GM18526 (cell line): ENCODE measurements around the gene OR7G3.
A peak's percentile ranks its signal among the peaks of the same experiment; 100 is the strongest.

Experiments
- POLR2A ChIP-seq: IDR thresholded peaks from 3 replicates; pipeline ENCODE4 v1.6.1; 2011; ENCODE audit not compliant: insufficient read length; ENCODE audit errors: extremely low read depth

Gene OR7G3

DNA sequence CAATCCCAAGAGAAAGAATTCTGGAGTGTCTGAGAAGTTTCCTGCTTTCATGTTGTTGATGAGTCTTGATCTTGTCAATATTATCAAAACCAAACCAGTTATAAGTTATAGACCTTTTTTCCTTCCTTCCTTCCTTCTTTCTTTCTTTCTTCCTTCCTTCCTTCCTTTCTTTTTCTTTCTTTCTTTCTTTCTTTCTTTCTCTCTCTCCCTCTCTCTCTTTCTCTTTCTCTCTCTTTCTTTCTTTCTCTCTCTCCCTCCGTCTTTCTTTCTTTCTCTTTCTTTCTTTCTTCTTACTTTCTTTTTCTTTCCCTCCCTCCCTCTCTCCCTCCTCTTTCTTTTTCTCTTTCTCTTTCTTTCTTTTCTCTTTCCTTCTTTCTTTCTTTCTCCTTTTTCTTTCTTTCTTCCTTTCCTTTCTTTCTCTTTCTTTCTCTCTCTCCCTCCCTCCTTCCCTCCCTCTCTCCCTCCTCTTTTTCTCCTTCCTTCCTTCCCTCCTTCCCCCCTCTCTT is at the start of gene OR7G3:
TSS of gene OR7G3 (minus strand) at position 51 of the 506 bp plus-strand sequence. CDS start at position 51, 0 bp downstream.
- TF ChIP-seq POLR2A: no peak

GRCh38 chr19:9175326-9175725 is 48.6 kb upstream of the OR7G3 start:
- no peak for TF ChIP-seq POLR2A

DNA sequence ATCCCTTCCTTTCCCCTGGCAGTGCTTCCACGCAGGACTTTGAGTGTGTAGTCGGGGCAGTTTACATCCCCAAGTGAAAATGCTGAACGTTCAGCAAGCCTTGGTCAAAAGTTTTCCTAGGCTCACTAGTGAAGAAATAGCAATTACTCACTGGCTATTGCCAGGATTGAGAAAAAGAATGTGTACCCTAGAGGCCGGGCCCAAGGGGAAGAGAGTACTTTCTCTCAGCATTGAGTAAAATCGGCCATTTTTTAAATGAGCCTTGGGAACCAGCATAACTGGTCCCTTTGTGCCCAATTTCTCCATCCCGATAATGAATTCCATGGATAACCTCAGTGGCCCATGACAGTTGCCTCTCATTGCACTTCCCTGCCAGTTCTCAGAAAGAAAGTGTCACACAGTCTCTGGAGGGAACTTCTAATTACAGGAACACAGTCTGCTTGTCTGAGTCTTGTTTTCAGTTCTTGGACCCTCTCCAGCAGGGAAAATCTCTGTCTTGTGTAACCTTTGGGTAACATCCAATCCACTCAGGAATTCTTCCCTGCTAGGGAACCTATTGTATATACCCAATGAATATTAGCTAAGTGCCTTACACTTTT is 44.7 kb upstream of the OR7G3 start:
- no peak for TF ChIP-seq POLR2A

DNA sequence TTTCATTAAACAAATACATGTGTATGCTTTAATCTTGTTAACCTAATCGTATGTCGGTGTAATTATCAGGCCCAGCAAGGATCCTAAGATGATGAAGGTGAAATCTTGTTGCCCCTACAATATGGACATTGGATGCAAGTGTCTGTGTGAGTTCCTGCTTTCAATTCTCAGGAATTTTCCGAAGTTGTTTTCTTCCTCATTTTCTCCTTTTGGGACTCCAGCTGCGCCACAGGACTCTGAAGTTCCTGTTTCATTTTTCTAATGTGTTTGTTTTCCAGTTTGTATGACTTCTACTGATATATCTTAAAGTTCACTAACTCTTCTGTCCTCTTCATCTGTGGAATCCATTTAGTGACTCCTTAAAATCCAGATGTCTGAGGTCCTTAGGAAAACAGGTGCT is 40.1 kb upstream of the OR7G3 start:
- no peak for TF ChIP-seq POLR2A

DNA sequence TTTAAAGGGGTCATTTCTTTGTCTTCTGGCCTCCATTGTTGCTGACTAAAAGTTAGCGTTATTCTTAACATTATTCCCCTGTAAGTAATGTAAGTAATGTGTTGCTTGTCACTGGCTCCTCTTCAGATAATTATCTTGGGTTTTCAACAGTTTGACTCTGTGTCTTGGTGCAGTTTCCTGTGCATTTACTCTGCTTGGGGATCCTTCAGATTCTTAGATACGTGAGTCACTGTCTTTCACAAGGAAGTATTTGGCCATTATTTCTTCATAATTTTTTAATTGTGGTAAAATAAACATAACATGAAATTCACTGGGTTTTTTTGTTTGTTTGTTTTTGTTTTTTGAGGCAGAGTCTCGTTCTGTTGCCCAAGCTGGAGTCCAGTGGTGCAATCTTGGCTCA is 38.5 kb upstream of the OR7G3 start:
- no peak for TF ChIP-seq POLR2A

DNA sequence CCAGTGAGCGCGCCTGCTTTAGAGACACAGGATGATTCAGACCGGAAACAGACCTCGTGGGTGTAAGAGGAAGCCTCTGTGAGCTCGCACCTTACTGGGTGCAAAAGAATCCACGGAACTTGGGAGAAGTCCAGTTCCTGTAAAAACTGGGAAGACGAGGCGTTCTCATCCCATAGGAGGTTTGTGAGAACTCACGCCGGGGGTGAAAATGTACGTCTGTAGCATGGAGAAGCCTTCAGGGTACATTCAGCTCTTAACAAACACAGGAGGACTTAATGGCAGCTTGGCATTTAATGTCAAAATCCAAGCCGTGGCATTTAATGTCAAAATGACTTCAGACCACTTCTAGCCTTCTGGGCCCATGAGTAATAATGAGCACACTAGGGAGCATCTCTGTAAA is 34.7 kb upstream of the OR7G3 start:
- TF ChIP-seq POLR2A: no peak

DNA sequence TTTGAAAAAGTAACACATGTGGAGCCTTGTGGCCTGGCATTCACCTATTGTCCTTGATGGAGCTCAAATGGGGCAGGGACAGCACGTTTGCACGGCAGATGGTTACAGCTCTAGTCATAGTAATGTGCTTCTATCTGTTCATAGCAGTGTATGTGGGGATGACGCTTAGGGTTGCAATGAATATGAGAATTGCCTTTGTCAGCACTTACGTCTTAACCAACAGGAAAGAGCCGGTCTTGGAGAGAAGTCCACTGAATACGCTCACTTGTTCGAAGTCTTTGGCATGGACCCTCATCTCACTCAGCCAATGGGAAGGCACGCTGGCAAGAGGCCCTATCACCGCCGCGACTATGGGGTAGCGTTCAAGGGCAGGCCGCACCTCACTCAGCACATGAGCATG is 33.1 kb upstream of the OR7G3 start:
- no peak for TF ChIP-seq POLR2A

- no peak for TF ChIP-seq POLR2A
These were observed 29.6 kb upstream of the OR7G3 start for GRCh38 chr19:9156304-9156703.

GRCh38 chr19:9155591-9155990 is 28.8 kb upstream of the OR7G3 start:
- TF ChIP-seq POLR2A: no peak

DNA sequence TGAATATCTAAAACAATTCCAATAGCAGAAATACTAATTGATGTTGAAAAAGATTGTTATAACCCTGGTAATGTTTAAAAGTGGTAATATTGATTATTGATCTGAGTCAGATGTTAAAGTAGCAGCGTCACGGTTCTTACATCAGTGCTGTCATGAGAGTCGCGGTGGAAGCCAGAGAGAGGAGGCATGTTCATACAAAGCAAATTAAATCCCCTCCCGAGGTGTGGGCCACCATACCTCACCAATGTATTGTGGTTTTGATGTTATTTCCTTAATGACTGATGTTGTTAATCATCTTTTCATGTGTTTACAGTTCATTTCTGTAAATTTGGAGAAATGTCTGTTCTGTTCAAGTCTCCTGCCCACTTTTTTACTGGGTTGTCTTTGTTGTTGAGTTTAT is 24.6 kb upstream of the OR7G3 start:
- no peak for TF ChIP-seq POLR2A

DNA sequence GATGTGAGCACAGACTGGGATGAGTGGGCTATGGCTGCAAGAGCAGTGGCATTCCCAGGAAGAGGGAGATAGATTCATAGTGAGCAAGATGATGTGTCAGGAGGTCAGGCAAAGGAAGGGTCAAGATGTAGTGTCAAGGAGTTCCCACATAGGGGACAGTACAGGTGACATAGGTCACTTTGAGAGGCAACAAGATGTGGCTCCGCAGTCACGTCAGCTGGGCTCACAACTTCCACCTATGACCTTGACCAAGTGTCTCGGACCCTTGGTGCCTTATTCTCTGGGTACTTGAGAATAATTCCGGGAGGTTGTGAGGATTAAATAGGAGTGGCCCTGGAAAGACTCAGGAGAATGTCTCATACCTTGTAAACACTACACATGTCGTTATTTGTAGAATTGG is 23.9 kb upstream of the OR7G3 start:
- no peak for TF ChIP-seq POLR2A

- TF ChIP-seq POLR2A: no peak
These were observed 23.2 kb upstream of the OR7G3 start for GRCh38 chr19:9149997-9150396.

DNA sequence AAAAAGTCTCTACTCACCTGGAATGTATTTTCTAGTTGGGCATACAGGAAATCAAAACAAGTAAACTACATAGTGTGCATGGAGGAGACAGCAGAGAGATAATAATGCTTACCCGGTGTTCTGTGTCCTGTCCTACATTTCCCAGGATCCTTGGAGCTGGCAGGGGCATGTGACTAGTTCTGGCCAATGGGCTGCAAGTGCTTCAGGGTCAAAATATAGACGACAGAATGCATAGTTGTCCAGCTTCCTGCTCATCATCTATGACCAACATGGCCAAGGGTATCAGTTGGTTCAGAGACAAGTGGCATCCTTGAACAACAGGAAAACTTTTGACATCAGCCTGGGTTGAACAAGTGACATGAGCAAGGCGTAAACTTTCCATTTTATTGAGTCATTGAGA is 21.9 kb upstream of the OR7G3 start:
- TF ChIP-seq POLR2A: no peak

GRCh38 chr19:9146882-9147281 is 20.1 kb upstream of the OR7G3 start:
- TF ChIP-seq POLR2A: no peak

DNA sequence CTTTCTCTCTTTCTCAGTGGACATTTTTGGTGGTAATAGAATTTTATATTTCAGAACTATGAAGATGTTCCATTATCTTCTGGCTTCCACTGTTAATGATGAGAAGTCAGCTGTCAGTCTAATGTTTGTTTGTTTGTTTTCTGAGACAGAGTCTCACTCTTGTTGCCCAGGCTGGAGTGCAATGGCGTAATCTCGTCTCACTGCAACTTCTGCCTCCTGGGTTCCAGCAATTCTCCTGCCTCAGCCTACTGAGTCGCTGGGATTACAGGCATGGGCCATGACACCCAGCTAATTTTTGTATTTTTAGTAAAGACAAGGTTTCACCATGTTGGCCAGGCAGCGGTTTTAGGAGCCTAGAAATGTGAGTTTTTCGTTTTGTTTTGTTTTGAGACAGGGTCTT is 18.2 kb upstream of the OR7G3 start:
- no peak for TF ChIP-seq POLR2A

DNA sequence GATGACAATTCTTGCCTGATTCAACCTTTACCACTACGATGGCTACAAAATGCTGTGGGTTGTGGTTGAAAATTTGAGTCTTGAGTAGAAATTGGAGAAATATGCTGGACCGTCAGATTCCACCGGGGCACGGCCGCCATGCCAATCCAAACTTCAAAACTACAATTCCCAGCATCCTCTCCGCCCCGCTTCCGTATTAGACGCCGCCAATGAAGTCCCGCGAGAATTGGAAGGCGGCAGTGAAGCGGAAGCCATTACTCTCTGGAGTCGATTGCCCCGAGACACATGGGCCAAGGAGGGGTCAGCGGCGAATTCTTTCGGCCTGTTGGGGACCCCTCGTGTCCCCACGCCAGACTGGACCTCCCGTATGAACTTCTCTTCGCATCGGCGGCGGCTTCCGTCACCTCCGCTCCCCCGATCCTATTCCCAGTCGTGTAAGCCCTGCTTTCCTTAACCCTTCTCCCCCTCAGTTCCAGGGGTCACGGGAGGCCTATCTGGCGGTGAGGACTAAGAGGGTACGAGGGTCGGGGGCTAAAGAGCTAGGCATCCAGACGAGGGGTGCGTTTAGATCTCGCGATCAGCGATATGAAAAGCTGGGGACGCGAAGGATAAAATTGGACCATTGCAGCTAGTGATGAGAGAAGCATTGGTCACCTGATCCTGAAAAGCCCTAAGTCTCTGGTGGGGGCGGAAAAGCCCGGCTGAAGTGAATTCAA is 13.6 kb upstream of the OR7G3 start, which contains the start of gene ZNF317:
TSS of gene ZNF317 (plus strand) at position 239 of the 716 bp plus-strand sequence. CDS start 15,620 bp downstream, outside the sequence.
- peak; percentile 85 for TF ChIP-seq POLR2A
